AG20443 (cell line): Measurements from ENCODE around the gene C10orf90.

ENCODE experiments used
- DNase-seq: peaks from one replicate; pipeline ENCODE4 v3.0.0; 2012; ENCODE audit warnings: low spot score, mixed read lengths

C10orf90 gene, protein sequence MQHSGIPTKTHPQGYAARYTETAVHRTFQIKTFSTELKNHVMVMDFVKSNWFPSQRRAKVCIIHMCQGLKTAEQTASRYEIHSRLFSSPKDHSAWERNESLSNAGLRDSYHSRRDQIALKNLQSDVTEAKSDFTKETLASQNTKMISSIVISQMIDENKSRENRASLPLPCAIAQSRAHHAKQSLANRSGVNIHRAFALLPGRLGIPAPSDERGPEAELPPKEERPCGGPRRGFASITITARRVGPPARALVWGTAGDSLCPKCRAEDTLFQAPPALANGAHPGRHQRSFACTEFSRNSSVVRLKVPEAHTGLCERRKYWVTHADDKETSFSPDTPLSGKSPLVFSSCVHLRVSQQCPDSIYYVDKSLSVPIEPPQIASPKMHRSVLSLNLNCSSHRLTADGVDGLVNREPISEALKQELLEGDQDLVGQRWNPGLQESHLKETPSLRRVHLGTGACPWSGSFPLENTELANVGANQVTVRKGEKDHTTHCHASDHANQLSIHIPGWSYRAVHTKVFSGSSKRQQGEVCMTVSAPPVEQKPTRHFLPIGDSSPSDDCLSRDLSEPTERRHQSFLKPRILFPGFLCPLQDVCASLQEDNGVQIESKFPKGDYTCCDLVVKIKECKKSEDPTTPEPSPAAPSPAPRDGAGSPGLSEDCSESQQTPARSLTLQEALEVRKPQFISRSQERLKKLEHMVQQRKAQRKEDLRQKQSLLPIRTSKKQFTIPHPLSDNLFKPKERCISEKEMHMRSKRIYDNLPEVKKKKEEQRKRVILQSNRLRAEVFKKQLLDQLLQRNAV

DNA sequence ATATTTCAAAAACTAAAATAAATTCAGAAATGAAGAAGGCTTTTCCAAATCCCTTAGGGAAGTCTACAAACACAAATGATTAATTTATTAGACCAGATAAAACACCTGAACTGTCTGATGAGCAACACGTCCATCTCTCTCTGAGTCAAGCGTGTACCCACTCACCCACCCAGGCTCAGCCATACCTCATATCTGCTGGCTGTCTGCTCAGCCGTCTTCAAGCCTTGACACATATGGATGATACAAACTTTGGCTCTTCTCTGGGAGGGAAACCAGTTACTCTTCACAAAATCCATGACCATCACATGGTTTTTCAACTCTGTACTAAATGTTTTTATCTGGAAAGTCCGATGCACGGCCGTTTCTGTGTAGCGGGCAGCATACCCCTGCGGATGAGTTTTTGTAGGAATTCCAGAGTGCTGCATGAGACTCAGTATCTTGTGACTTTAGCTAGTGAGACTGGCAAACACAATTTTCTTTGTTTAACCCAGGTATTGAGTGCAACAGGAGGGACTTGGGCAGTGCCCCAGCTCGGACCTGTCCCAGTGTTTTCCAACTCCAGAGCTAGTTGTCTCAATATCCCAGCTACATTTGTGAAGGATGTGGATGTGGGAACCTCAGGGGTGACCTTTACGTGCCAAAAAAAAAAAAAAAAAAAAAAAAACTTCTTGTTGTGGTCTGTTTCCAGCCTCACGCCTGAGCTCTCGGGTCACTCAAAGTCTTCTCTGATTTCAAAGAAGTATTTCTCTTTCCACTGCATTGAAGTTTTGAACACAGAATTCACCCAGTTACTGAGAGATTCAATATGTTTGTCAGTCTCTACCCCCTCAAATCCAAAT lies at the start of gene C10orf90:
C10orf90 (minus strand) TSS at position 638 of the 839 bp plus-strand sequence; CDS start at position 425, 213 bp downstream.
- no peak for DNase-seq

DNA sequence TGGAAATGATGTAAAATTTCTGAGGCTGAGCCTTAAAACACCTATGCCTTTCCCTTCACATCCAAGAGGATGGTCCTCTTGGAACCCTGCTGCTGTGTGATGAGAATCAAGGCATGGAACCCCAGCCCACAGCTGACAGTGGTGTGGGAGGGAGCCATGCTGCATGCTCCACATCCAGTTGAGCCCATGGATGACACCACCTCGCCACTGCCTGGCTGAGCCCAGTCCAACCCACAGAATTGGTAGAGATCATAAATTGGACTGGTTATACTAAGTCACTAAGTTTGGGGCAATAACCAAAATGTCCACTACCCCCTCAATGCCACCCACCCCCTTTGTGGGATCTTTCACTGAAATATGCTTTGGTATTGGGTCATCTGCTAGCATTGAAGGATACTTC lies 45.9 kb upstream of the C10orf90 start:
- DNase-seq: no peak

DNA sequence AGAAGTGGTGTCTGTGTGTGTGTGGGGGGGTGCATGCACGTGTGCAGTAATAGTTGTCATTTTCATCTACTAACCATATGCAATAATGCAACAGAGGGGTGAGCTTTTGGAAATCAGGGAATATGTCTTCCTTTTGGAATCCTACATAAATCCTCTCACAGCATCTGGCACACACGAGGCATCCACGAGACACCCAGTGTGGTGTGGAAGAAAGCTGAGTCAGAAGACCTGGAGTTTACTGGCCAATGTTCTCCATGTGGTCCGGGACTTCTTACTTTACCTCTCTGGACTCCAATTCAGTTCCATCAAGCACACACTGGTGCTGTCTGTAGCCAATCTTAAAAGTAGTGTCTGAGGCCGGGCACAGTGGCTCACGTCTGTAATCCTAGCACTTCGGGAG lies 43.1 kb upstream of the C10orf90 start:
- DNase-seq: no peak

DNA sequence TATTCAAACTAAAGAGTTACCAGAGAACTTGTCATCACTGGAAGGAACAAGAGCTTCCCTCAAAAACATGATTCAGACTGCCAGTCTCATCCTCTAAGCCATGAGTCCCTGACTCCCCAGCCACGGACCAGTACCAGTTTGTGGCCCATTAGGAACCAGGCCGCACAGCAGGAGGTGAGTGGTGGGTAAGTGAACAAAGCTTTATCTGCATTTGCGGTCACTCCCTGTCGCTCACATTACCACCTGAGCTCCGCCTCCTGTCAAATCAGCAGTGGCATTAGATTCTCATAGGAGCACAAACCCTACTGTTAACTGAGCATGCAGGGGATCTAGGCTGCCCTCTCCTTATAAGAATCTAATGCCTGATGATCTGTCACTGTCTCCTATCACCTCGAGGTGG lies 42.2 kb upstream of the C10orf90 start:
- DNase-seq: no peak

DNA sequence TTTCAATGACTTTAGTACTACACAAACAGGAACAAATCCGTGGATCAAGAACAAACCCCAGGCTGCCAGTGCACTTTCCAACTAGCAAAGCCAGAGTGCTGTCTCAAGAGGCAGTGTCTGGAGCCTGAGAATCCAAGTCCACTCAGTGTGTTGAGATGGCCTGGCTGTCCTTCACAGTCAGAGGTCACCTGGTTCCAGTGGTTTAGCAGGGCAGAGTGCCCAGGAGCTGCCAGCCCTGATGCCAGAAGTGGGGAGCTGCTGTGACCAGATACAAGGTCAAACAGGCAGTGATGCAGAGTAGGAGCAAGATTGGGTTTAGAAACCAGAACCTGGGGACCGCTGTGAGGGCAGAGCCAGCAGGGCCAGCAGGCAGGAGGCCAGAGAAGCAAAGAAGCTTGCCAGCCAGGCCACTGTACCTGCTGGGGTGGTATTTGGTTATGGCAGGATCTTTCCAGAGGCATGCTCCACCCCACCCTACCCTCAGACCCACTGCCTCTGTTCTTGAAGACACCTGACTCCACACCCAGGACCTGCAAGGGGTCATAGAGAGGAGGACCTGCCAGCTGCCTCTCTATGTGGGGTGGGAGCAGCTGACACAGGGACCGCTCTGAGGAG lies 35.6 kb upstream of the C10orf90 start:
- no peak for DNase-seq

DNA sequence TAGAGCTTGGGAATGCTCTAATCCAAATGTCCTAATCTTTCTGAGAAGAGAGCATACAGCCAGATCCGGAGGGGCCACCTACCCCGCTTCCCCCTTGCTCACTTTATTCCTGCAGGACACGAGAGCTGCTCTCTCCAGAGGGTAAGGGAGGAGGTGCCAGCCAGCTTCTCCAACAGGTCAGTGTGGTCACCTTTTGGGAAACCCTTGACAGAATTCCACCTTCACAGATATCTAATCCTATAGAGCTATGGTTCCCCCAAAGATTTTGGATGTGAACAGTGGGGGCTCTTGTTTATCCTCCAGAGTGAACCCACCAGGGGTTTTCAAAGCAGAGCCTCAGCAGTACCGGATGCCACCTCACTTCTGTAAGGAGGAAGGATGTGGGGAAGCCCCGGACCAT lies 34.6 kb upstream of the C10orf90 start:
- DNase-seq: no peak

DNA sequence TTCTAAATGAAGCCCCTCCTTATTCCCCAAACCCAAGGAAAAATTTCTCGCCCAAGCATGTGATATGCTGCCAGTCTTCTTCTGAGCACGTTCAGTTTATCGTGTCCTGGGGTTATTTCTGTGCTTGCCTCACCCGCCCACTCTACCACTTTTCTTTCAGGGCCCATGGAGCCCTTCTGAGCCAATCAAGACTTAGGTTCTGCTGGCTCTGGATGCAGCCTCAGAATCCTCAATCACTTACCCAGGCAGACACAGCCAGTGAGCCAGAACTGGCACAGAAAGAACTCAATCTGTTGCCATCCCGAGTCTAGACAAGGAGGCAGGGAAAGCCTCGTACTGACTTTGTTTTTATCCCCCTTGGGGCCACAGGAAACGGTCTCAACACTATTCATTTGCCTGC lies 34.2 kb upstream of the C10orf90 start:
- DNase-seq: no peak

DNA sequence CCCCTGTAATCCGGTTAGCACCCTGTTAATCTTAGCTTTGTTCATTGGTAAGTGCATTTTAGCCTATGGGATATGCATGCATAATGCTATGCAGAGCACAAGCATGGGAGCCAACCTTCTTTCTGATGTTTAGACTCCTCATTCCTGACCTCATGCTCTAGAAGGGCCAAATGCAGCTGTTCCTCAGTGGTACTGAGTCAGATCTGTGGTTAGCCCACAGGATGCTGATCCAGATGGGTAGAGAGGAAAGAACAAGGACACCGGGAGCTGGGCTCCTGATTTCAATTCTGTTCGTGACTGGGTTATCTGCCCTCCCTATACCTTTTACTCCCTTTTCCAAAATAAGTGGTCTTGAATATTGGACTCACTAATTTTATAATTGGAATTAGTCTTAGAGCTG lies 31.7 kb upstream of the C10orf90 start:
- DNase-seq: peak; percentile 63

DNA sequence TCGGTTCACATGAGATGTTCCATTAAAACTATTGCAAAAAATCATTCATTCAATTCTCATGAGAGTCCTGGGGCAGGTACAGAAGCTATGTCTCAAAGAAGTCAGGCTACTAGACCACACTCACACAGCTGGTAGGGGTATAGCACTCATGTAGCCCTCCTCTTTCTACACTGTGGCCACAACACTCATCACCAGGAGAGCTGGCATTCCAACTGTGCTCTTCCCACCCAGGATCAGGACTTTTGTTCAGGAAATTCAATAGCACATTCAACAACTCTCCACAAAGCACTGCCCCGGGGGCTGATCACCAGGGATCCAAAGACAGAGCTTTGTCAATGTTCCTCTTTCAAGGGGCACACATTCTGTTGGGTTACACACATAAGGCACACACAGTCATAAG lies 31.0 kb upstream of the C10orf90 start:
- DNase-seq: no peak

DNA sequence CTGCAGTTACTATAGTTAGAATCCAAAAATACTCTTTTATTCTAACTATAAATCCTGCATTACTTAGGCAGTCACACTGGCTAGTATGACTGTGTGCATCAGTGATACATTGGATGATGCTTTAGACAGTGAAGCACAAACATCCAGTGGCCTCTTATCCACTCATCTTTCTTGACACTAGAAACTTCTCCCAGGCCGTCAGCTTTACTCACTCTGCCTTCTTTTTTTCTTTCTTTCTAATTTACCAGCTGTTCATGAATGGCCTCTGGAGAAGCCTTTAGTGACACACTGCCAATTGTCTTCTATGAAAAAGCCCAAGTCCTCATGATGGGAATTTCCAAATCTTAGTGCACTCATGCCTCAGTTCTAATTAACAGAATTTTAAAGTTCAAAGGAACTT lies 26.2 kb upstream of the C10orf90 start:
- no peak for DNase-seq

DNA sequence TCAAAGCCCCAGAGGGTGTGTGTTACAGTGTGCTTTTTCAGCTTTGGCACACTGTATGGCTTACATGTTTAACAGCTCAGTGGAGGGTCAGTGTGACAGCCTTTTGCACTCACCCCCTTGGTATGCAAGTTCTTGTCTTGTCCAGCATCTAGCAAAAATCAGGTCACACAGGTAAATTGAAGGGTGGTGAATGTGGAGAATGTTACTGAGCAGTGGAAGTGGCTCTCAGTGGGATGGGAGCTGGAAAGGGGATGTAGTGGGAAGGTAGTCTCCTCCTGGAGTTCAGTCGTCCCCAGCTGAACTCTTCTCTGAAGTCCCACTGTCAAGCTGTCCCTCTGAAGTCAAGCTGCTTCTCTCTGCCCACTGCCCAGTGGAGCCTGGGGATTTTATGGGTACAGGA lies 21.0 kb upstream of the C10orf90 start:
- no peak for DNase-seq

DNA sequence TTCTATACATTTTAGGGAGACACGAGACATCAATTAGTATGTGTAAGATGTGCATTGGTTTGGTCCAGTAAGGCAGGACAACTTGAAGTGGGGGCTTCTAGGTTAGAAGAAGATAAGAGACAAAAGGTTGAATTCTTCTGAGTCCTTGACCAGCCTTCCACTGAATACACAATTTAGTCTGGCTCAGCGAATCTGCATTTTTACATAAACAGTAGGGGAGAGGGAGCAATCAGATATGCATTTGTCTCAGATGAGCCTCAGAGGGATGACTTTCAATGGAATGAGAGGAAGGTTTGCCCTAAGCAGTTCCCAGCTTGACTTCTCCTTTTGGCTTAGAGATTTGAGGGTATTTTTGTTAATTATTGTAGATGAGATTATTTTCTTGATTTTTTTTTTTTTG lies 20.0 kb upstream of the C10orf90 start:
- no peak for DNase-seq

DNA sequence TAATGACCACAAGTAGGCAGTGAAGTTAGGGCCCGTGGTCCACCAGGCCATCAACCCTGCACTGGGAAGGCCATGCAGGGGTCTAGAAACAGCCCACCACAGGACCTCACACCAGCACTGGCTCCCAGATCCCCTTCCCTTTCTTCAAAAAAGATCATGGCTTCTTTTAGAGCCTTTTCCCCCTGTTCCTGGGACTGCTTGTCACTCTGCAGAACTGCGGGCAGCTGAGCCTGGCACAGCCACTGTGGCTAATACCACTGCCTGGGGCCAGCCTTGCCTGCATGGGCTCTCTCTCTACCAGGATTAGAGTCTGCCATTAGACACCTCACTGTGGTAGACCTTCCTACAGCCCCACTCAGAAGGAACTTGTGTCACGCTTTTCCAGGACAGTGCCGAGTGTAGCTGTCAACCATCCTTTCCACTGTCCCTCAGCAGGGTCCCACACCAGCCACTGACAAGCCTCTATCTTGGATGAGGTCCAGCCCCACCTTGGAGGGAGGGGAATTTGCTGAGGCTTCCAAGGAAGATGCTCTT lies 19.0 kb upstream of the C10orf90 start:
- no peak for DNase-seq

DNA sequence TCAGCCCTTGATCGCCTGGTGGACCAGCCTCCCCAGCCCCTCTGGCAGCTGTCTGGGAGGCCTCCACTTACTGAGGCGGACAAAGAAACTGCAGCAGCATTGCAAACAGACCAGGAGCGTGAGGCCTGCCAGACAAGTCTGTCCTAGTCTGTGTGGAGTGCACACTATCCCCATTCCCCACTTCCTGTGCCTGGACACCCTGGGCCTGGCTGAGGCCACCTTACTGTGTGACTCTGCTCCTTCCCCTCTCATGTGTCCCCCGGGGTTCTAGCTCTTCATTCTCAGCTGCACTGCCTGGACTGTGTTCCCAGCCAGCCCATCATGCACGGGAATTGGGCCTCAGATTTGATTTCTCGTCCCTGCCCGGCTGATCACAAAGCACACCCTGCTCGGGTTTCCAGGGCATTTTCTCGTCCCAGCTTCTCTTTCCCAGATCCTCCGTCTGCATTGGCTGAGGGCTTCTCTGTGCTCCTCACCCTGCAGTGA lies 16.7 kb upstream of the C10orf90 start:
- no peak for DNase-seq

DNA sequence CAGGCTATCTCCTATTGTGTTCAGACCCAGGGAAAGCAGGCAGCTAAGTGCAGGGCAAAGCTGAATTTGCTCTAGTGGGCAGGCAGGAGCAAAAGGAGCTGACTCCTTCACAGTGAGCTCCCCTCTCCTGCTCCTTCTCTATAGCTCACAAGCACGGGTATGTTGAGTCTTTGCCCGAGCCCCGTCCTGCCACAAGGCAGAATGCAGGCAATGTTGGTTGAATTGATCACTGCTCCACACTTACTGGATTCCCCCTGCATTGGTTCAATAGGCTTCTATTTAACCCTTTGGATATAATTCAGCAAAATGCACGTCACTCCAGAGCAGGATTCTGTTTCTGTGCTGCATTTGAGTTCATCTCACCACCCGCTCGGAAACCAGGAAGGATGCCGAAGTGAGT lies 16.2 kb upstream of the C10orf90 start:
- DNase-seq: no peak

DNA sequence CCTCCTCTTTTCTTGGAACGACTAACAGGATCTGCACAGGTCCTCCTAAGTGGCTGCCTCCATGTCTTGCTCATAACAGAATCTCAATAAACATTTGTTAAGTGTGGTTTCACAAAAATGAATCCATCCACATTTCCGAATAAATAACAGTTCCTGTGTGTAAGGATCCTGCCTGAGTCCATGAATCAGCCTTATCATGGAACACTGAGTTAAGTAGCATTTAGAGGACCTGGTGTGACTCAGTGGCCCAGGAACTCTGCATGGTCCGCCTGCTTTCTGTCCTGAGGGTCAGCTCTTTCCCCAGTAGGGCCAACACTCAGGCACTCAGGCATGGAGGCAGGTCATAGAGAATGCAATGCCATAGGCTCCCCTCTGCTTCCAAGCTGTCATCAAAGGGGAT lies 15.8 kb upstream of the C10orf90 start:
- no peak for DNase-seq

DNA sequence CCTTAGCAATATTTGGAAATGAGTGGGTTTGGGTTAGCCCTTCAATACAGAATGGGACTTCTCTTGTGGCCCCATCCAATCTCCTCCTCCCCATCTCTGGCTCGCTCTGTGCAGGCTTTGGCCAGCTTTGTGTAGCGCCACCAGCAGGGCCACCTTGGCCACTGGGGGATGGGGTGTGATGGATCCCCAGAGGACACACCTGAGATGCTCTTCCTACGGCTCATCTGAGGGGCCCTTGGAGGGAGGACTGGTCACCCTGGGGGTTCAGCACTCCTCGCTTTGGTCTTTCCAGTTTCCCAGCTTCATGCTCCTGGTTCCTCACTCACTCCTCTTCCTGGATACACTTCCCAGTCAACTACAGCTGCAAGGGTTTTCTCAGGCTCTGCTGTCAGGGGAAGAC lies 15.3 kb upstream of the C10orf90 start:
- no peak for DNase-seq

DNA sequence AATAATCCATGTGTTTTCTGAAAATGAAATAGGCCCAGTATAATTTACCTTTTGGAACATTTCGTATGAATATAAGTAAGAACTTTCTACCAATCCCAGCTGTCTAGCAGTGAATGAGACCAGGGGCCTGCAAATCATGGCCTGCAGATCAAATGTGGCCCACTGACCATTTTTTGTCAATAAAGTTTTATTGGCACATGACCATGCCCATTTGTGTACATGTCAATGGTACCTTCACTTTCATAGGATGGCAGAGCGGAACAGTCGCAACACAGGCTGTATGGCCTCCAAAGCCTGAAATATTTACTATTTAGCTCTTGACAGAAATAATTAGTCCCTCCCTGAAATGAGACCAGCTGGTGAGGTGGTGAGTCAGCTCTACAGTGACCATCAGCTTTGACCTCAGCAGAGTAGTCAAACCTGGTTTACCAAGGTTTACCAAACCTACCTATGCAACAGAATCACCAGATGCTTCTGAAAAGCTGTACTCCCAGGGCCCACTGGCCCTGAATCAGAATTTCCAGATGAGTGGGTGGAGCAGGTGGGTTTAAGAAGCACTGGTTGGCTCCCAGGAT lies 13.8 kb upstream of the C10orf90 start:
- peak; percentile 29 for DNase-seq

DNA sequence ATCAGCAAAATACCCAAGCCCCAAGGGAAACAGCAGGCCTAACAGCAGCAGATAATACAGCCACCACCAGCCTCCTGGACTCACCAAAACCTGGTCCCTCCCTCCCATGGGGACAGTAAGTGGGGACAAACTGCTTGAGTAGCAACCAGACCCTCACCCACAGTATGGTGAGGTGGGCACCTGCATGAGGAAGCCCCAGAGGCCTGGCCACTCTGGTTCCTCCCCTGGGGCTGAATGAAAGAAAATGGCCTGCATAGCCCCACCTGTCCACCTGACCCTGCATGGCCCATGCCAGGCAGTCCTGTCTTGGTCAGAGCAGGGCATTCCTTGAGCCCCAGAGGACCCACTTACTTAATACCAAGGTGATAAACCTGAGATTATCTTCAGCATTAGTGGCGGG lies 13.0 kb upstream of the C10orf90 start:
- no peak for DNase-seq

DNA sequence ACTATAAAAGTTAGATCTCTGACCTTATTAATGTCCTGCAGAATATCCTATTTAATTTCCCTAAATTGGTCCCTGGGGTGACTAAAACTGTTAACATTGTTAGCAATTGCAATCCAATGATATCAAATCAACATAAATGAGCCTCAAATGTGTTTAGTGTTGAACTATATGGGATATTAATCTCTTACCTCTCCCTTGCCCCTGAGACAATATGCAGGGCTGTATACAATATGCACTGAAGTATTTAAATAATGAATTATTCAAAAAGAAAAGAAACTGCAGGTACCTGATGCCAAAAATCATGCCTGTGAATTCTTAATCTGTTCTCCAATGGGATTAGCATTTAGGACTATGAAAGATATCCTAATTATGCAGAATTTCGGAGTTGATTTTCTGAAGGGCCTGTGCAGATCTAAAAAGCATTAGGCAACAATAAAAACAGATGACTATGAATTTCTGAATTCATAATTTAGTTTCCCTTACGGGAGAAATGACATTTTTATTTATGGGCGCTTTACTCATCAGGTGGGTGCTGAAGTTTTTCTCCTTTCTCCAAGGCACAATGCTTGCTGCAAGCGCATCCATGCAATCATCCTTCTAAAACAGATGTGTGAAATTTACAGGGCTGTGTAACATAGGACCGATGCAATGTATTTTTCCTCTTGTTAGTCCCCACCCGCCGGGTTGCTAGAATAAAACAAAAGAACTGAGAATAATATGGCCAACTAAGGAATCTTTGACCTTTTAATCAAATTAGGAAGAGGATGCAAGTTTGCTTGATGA lies 5.4 kb upstream of the C10orf90 start:
- no peak for DNase-seq
